HEK293T (cell line): ENCODE measurements around the gene PTPRG.

ENCODE experiments used
- ARNT ChIP-seq: fragments of 450-650 bp; IDR thresholded peaks from 2 replicates; pipeline ENCODE4 v1.6.1; 2017; ENCODE audit warnings: mild to moderate bottlenecking
- BHLHE40 ChIP-seq: fragments of 450-650 bp; IDR thresholded peaks from 2 replicates; pipeline ENCODE4 v1.6.1; 2016; ENCODE audit warnings: mild to moderate bottlenecking, moderate library complexity, borderline replicate concordance
- ELF4 ChIP-seq: fragments of 450-650 bp; IDR thresholded peaks from 2 replicates; pipeline ENCODE4 v1.6.1; 2017; ENCODE audit warnings: antibody characterized with exemption
- FOXK2 ChIP-seq: fragments of 450-650 bp; IDR thresholded peaks from 2 replicates; pipeline ENCODE4 v1.6.1; 2016; ENCODE audit warnings: mild to moderate bottlenecking
- FOXM1 ChIP-seq: fragments of 450-650 bp; IDR thresholded peaks from 2 replicates; pipeline ENCODE4 v1.6.1; 2017; ENCODE audit warnings: mild to moderate bottlenecking, borderline replicate concordance
- L3MBTL2 ChIP-seq: fragments of 450-650 bp; conservative IDR thresholded peaks from 2 replicates; pipeline ENCODE4 v1.6.1; 2016; ENCODE audit warnings: mild to moderate bottlenecking
- SP1 ChIP-seq: fragments of 450-650 bp; IDR thresholded peaks from 2 replicates; pipeline ENCODE4 v1.6.1; 2017
- TARDBP ChIP-seq: fragments of 450-650 bp; IDR thresholded peaks from 2 replicates; pipeline ENCODE4 v1.6.1; 2016

- no peak for TF ChIP-seq ELF4
- no peak for TF ChIP-seq FOXK2
- TF ChIP-seq L3MBTL2 = no peak
- no peak for TF ChIP-seq BHLHE40
- no peak for TF ChIP-seq SP1
- TF ChIP-seq ARNT = no peak
- no peak for TF ChIP-seq TARDBP
- TF ChIP-seq FOXM1 = no peak
Measured at GRCh38 chr3:61802772-61803171, 241.4 kb downstream of the PTPRG start.
